GM19467 (cell line): ENCODE data around the gene C20orf202.

Experiments used
- ATAC-seq: cut with Tn5 transposase; IDR thresholded peaks from one replicate; pipeline ENCODE4 v1.9.1; 2021; ENCODE audit warnings: mild to moderate bottlenecking, moderate library complexity; ENCODE audit not compliant: unreplicated experiment

C20orf202 gene

DNA sequence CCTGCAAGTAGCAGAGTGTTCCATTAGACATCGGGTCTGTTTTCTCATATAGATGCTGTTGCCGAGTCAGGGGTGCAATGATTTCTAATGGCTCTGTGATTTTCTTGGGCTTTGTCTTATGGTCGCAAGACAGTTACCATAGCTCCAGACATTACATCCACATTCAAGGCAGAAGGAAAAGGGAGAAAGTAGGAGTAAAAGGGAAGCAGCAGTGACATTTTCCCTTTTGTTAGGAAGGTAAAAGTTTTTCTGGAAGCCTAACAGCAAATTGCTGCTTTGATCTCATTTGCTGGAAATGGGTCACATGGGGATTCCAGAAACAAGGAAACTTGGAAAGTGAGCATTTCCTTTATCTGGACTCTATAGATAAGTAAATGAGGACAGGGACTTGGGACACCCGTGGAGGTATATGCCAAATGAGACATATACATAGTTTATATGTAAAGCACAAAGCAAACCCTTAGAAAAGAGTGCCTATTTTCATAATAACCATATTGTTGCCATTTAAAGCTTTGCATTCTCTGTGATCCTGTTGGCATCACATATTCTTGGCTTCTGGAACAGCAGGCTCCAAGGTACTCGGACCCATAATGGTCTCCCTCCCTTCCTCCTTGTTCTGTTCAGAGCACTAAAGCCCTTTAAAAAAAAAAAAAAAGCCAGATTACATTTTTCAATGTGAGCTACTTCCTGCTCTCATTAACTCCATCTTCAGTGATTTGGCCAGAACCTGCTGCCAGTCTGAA, at the start of gene C20orf202:
Gene C20orf202, plus strand, starts transcription at position 693 of the 743 bp plus-strand sequence. CDS start 132 bp downstream, outside the sequence.
- no peak for ATAC-seq

DNA sequence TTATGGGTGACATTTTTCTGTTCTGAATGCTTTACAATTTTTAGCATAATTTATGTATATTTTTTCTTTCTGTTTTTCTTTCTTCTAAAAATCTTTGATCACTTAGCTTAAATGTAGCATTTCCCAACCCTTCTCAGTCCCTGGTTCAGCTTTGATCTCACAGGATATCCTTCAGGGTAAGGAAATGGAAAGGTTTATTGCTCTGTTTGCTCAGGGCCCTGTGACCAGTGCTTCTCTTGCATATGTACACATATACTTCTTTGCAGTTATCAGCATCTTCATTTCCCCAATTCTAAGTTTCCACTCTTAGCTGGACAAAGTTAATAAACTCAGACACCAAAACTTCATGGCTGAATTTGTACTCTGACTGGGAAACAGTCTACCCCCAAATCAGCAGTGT, 49.0 kb upstream of the C20orf202 start:
- no peak for ATAC-seq

DNA sequence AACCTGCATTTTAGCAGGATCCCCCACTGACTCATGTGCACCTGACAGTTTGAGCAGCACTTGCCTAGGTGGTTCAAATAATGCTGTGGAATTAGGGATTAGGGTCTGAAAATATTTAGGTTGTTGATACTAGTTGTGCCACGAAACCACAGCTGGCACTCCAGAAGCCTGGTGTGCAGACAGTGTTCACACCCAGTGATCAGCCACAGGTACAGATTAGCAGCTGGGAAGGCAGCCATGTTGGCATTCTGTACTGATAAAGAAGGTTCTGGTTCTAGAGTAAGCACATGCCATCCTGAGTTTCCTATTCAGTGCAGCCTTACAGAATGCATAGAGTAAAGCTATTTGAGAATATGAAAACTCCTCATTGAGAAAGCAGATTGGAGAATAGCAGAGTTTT, 48.6 kb upstream of the C20orf202 start:
- ATAC-seq: no peak

DNA sequence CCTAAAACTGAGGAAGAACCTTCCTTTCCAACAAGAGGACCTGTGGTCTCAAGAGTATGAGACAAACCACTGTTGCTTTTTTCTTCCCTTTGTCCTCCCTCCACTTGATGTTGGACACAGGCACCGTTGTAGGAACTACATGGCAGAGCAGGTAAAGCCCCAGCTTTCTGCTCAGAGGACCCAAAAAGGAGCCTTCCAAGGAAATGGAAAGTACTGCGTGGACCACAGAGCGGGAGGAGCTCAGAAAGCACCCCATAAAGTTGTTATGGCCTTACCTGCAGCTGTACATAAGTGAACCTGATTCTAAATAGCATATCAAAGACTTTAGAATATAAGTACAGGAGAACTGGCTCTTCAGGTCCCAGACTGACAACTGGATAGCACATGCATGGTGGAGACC, 47.9 kb upstream of the C20orf202 start:
- ATAC-seq: no peak

DNA sequence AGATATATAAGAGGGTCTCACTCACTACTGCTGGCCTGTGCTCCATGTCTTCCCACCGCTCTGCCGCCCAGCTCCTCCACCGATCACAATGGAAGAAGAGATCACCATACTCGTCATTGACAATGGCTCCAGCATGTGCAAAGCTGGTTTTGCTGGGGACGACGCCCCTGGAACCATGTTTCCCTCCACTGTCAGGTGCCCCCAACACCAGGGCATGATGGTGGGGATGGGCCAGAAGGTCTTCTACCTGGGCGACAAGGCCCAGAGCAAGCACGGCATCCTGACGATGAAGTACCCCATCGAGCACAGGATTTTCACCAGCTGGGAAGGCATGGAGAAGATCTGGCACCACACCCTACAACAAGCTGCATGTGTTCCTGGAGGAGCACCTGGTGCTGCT, 42.8 kb upstream of the C20orf202 start:
- ATAC-seq: no peak

DNA sequence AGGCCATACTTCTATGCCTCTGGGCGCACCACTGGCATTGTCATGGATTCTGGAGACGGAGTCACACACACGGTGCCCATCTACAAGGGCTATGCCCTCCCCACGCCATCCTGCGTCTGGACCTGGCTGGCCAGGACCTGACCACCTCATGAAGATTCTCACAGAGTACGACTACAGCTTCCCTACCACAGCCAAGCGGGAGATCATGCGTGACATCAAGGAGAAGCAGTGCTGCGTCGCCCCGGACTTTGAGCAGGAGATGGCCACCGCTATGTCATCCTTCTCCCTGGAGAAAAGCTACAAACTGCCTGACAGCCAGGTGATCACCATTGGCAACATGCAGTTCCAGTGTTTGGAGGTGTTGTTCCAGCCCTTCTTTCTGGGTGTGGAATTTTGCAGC, 42.3 kb upstream of the C20orf202 start:
- ATAC-seq: no peak

DNA sequence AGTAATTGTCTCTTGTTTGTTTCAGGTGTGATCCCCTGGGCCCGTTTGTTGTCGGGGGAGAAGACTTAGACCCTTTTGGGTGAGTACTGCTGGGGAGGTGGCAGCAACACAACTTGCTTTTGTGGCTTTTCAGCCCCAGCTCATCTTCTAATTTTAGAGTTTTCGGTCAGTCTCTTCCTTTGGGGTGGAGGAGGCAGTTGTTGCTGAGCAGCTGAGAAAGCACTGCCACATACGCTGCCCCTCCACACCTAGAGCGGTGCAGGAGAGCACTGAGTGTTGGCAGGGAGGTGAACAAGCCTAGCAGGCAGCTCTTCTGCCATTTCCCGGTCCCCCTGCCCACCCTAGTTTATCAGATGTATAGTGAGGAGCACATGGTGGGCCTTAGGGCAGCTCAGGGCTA, 40.1 kb upstream of the C20orf202 start:
- ATAC-seq: no peak

DNA sequence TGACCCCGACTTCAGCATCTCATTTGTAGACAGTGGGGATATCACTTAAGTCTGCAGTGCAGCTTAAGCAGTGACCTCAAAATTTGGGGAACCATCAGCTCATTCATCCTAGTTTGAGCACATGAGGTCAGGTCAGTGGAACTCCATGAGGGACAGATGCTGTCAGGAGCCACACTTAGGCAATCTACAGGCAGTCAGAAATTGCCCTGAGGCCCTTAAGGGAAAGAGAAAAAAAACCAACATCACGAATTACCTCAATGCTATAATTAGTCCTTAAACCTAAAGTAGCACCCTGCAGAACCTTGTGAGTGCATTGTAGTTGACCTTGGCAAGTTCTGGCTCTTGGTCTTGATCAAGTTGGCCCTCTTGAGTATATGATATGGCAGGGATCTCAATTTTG, 39.6 kb upstream of the C20orf202 start:
- no peak for ATAC-seq

DNA sequence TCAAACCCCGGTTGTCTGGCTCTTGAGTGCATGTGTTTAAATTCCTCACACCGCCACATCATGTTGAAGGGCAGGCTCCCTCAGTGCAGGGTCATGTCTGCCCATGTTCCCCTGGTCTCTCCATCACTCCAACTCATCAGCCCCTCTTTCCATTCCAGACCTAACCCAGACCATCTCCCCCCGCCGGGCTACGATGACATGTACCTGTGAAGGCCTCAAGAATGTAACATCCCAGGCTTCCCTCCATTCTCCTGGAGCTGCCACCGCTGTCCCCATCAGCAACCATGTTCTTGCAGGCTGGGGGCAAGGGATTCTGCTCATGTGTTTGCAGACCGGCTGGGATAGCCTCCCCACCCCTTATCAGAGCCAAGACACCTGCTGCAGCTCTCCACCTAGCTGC, 38.4 kb upstream of the C20orf202 start:
- no peak for ATAC-seq

DNA sequence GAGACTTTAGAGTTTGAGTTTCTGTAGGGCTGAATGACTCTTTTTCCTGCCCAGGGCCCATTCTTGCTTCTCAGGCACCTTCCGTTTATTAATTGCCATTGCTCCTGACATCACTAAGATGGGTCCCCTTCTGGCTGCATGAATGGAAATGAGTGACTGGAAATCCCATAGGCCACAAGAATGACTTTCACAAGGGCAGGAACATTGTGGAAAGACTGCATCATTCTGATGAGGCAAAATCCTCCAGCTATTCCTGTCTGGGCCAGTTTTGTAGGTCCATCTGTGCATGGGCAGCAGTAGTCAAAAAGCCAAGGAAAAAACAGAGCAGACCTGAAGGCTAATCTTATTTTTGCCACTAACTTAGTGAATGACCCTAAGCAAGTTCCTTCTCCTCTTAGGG, 37.7 kb upstream of the C20orf202 start:
- no peak for ATAC-seq

DNA sequence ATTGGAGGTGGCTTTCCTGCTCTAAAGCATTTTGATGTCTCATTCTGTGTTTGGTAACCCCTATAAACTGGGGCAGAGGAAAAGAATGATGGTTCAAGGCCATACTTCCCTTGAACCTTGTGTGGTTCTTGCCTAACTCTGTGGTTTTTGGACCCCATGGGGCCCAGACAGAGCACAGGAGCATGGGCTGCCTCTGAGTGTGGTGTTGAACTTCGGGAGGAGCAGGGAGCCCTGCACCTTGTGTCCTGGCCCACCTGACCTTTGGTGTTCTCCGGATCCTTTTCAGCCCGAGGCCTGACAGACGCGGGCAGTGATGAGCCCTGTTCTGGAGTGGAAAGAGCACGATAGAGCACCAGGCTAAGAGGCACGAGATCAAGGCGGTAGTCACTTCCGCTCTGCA, 37.3 kb upstream of the C20orf202 start:
- no peak for ATAC-seq

DNA sequence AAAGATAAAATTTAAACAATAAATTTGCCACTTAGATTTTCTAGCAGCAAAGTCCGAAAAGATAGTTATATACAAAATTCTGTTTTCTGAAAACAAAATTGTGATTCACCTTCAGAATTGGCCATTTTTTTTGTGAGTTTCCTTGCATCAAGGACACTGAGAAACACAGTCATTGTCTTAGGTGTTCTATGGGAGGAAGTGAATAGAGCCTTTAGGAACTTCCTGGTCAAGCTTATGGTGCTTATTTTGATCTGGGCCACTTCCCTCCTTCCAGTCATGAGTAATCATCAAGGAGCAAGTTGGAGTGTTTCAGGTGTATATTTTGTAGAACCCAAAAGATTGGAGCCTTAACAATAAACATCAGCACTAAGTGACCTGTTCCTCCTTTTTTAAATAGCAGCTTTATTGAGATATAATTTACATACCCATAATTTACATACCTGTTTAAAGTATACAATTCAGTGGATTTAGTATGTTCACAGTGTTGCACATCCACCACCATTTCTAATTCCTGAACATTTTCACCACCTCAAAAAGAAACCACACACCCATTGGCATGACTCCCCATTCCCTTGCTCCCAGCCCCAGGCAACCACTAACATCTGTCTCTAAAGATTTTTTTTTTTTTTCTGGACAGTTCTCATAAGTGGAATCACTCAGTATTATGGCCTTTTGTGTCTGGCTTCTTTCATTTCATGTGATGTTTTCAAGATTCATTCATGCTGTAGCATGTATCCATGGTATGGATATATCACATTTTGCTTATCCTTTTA, 36.1 kb upstream of the C20orf202 start:
- ATAC-seq: no peak

DNA sequence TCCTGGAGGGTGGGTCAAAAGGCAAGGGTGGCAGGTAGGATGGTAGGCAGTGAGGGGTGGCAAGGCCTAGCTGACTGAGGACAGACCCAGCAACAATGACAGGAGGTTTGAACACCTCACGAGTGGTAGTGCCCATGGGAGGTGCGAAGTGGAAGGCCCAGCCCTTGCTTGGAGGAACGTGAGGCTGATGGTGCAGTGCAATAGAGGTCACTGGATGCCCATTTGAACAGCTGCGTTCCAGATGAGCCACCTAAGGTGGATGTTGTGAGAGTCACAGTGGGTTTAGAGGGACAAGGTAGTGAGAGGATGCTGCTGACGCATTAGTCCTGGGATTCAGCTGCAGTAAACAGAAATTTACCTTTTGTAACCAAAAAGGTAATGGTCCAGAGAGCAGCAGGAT, 34.0 kb upstream of the C20orf202 start:
- ATAC-seq: no peak

DNA sequence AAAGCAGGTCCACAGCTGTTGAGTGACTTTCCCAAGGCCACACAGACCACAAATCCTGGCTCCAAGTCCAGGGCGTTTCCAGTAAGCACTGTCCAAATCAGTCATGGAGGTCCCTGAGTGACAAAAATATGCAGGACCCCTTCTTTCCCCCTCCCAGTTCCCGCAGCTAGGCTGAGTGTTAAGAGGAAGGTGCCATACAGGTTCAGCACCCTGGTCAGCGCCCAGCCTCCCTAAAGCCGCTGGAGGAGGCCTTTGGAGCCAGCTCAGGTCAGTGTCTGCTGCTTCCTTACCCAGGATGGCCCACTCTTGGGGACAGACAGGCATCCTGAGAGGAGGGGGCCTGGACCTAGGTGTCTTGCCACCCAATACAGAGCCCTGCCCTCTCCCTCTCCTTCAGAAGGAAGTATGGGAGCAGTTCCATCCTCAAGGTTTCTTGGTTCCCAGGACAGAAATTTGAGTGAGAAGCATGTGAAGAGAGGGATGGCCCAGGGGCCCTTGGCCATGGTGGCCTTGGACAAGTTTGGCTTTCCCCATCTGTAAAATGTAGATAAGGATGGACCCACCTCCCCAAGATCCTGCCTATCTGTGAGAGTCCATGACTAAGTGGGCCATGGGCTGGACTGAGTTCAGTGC, 31.7 kb upstream of the C20orf202 start:
- ATAC-seq: no peak

DNA sequence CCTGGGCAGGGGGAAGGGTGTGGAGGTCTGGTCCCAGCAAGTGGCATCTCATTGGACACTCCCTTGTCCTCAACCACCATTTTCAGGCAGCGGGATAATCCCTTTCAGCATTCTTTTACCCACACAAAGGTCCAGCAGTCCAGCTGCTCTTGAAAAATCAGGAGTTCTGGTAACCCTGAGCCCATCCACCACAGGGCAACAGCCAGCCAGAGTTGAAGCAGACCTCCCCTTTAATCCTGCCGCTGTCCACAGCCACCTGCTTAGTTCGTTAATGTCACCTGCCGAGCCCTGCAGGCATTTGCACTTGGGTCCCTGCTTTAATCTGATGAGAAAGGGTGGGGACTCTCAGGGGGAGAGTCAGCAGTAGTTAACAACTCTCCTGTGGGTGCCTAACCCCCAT, 29.6 kb upstream of the C20orf202 start:
- ATAC-seq: no peak

DNA sequence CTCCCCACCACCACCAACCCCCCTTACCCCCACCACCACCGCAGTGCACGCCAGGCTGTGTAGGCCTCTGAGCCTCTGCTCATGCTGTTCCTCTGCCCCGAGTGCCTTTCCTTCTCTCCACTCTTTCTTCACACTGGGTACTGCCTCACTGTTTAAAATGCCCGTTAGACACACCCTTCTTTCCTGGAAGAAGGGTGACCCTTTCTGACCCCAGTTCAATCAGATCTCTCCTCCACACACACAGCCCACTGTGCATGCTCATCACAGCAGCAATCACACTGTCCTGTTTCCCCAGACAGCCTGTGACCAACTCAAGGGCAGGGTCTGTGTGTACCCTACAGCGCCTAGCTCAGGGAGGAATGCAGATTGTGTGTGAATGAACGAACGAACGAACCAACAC, 28.5 kb upstream of the C20orf202 start:
- ATAC-seq: no peak

DNA sequence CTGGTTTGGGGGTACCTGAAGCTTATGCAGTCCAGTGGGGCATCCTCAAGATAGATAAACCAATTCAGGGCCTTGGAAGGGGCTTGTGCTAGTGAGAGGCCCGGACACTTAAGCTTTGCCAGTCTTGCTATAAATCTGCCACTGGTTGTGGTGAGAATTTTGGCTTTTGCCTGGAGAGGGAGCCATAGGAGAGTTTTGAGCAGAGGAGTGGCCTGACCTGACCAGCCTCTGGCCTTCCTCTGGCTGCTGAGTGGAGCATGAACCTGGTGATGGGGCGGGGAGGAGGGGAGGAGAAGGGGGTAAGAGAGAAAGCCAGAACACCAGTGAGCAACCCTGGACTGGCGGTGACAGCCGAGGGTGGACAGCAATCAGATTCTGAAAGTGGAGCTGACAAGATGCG, 25.6 kb upstream of the C20orf202 start:
- no peak for ATAC-seq

DNA sequence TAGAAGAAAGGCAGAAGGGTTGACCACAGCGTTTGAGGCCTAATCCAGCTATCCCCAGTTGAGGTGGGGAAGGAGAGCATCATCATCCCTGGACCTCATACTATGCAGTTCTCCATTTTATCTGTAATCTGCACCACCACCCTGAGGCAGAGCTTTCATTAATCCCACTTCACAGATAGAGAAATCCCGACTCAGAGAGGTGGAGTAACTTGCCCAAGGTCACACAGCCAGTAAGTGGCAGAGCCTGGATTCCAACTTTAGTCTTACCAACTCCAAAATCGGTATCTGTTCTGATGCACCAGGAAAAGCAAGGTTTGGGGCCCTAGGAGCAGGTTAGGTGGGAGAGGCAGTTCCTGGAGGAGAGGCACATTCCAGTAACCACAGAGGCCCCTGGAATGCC, 25.2 kb upstream of the C20orf202 start:
- no peak for ATAC-seq

DNA sequence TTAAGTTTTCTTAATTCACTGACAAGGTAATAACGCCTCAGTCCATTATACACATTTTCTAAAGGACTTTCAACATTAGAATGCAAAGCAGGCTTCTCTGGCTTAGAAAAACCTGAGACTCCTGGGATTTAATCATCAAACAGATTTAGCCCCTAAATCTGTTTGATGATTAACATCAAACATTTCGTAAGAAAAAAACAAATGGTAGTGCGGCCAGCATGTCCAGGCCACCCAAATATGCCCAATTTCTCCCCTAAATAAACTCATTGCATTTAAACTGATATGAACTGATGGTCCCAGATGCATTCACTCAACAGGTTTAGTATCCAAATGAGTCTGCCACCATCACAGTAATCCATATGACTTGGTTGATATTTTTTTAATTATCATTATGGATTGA, 24.6 kb upstream of the C20orf202 start:
- no peak for ATAC-seq

DNA sequence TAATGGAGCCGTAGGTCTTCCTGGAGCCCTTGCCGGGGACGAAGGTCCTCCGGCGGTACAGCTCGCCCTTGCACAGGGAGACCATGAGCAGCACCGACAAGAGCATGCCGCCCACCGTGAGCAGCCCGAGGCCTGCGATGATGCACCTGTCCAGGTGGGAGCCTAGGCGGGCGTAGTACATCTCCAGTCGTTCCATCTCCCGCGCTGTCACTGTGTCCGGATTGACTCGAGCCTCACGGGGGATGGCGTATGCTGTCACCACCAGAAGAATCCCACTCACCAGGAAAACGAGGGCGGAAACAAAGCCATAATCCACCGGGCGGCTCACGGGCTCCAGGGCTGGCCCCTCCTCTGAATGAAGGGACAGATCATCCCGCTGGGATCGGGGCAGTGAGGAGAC, 22.3 kb upstream of the C20orf202 start:
- no peak for ATAC-seq

DNA sequence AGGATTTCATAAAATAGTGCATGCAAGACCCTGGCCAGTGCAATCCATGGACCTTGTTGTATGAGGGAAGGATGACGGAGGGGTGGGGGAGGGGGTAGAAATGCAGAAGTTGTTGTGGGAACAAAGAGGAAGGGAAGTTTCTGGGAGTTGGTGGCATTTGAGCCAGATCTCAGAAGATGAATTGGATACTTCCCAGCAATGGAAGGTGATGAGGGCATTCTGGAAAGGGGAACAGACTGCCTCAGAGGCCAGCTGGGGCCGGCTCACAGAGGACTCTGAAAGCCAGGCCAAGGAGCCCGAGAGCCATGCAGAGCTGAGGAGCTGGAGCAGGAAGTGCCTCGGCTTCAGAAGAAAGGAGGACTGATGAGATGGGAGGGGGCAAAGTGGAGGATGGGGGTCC, 21.1 kb upstream of the C20orf202 start:
- ATAC-seq: no peak

DNA sequence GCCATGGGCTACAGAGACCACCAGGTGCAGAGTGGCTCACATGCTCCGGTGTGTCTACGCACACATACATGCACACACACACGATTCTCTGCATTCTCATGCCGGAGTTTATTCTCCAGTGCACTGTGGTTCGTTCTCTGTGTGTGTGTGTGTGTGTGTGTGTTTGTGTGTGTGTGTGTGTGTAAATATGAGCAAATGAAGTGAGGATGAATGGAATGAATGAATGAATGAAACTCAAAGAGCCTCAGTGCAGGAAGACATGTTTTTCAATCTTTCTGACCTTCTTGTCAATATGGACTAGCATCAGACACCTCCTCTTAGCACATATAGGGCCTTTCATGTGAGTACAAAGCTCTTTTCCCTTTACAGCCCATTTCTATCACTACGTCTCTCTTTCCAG, 20.1 kb upstream of the C20orf202 start:
- ATAC-seq: no peak
